PC-3 (cell line): ENCODE data around the gene MEG3. TPM values are rescaled to one million over a fixed set of nuclear protein-coding genes. Genes with fewer than 3 reads are reported as not detected.

Experiments used
- ATAC-seq: fragments of 200-7000 bp; cut with Tn5 transposase; 2 replicates; pipeline ENCODE4 v1.9.1; 2020; ENCODE audit warnings: mild to moderate bottlenecking, moderate library complexity
- BruUV-seq: library from RNA; stranded (reverse); fragments of 400-500 nt; replicated peaks from 2 replicates; lab custom pipeline; 2021; lab: Mats Ljungman, UMichigan
- CTCF ChIA-PET: fragments of 300-600 bp; sonication (Branson Sonifier 250); formaldehyde crosslinking; loops from one replicate; lab custom pipeline; 2022; ENCODE audit warnings: antibody characterized with exemption; lab: Charles Lee
- POLR2A ChIA-PET: fragments of 300-600 bp; sonication (Branson Sonifier 250); formaldehyde crosslinking; loops from one replicate; lab custom pipeline; 2022; ENCODE audit warnings: antibody characterized with exemption; ENCODE audit not compliant: unreplicated experiment; lab: Charles Lee
- DNase-seq: peaks from one replicate; pipeline ENCODE4 v3.0.0-alpha.2; 2015
- H2AFZ ChIP-seq: fragments of 300-600 bp; sonication (generic); 2 replicates; pipeline ENCODE4 v1.6.0; 2016; ENCODE audit warnings: antibody characterized with exemption, low read length
- H3F3A ChIP-seq: fragments of 300-600 bp; sonication (generic); one replicate; pipeline ENCODE4 v1.6.0; 2017; ENCODE audit warnings: antibody characterized with exemption, low read length, control low read depth, mild to moderate bottlenecking; ENCODE audit not compliant: unreplicated experiment
- H3K27ac ChIP-seq: fragments of 300-600 bp; sonication (generic); 2 replicates; pipeline ENCODE4 v1.5.1; 2016; ENCODE audit warnings: mild to moderate bottlenecking, low read length
- H3K27me3 ChIP-seq: fragments of 300-600 bp; sonication (generic); 2 replicates; pipeline ENCODE4 v1.6.1; 2016; ENCODE audit warnings: low read length, mixed read lengths
- H3K36me3 ChIP-seq: fragments of 300-600 bp; sonication (generic); 2 replicates; pipeline ENCODE4 v1.6.1; 2016; ENCODE audit warnings: low read depth, mixed run types, low read length, mixed read lengths
- H3K4me1 ChIP-seq: fragments of 300-600 bp; sonication (generic); 2 replicates; pipeline ENCODE4 v1.5.1; 2016; ENCODE audit warnings: low read length; ENCODE audit not compliant: insufficient read depth
- H3K4me2 ChIP-seq: fragments of 300-600 bp; sonication (generic); 2 replicates; pipeline ENCODE4 v1.6.0; 2016; ENCODE audit warnings: low read length
- H3K4me3 ChIP-seq: fragments of 300-600 bp; sonication (generic); 2 replicates; pipeline ENCODE4 v1.5.1; 2016; ENCODE audit warnings: mild to moderate bottlenecking, low read length, mixed read lengths
- H3K79me2 ChIP-seq: fragments of 300-600 bp; sonication (generic); 2 replicates; pipeline ENCODE4 v1.6.1; 2017; ENCODE audit warnings: low read length, mixed read lengths
- H3K9ac ChIP-seq: fragments of 300-600 bp; sonication (generic); 2 replicates; pipeline ENCODE4 v1.6.0; 2016; ENCODE audit warnings: mild to moderate bottlenecking, low read length
- H3K9me2 ChIP-seq: fragments of 300-600 bp; sonication (generic); replicated peaks from 2 replicates; pipeline ENCODE4 v1.6.1; 2016; ENCODE audit warnings: mixed run types, low read length, mixed read lengths
- H3K9me3 ChIP-seq: fragments of 300-600 bp; sonication (generic); 2 replicates; pipeline ENCODE4 v1.6.1; 2016; ENCODE audit warnings: low read length, mixed read lengths
- H4K20me1 ChIP-seq: fragments of 300-600 bp; sonication (generic); 2 replicates; pipeline ENCODE4 v1.6.1; 2016; ENCODE audit warnings: low read length, mixed read lengths
- CTCF ChIP-seq: fragments of 300-600 bp; sonication (generic); conservative IDR thresholded peaks from 2 replicates; pipeline ENCODE4 v1.5.1; 2017; ENCODE audit warnings: antibody characterized with exemption, low read depth, mild to moderate bottlenecking, low read length
- EZH2 ChIP-seq: fragments of 300-600 bp; sonication (generic); IDR thresholded peaks from one replicate; pipeline ENCODE4 v1.6.1; 2017; ENCODE audit warnings: antibody characterized with exemption, mild to moderate bottlenecking, low read length; ENCODE audit not compliant: unreplicated experiment
- EZH2phosphoT487 ChIP-seq: fragments of 300-600 bp; sonication (generic); IDR thresholded peaks from 2 replicates; pipeline ENCODE4 v1.6.1; 2018; ENCODE audit warnings: mild to moderate bottlenecking, antibody characterized with exemption, low read length, borderline replicate concordance
- intact Hi-C: fragments of 100-400 bp; cut with micrococcal nuclease; formaldehyde crosslinking; loops from 2 replicates; pipeline ENCODE4 v1.9.0; 2023
- total RNA-seq: library from RNA; depleted of rRNA; stranded (reverse); fragments of >200 nt; gene quantifications from 2 replicates; pipeline ENCODE4 v1.2.3, GENCODE V29; 2014

The MEG3 gene
- total RNA-seq, 1 experiment from 2014 or later = not detected

DNA sequence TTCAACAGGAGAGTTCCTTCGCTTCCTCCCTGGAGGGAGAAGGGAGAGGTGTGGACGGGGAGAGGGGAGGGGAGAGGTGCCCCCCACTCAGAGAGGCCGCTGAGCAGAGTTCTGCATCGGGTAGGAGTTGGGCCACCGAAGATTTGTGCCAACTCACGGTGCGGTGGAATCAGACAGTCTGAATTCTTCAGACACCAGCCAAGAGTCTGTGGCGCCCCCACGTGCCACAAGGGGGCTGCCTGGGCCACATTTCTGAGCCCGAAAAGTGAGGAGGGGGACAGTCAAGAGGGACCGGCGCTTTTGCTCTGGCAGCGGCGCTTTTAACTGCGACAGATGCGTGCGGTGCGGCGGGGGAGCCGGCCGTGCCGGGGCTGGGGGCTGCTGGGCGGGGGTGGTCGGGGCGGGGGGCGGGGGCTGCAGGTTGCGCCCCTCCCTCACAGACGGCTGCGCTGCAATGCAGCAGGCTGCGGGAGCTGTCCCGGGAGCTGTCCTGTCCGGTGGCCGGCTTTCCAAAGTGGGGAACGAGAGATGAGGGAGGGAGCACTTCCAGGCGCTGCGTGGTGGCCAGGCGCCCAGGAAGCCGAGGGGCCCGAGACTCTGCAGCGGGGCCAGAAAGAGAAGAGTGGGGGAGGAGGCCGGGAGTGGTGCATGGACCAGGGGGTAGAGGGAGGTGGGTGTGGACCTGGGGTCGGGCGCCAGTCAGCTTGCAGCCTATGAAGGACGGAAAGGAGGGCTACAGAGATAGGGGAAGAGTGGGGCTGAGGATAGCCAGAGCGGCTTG is 78.6 kb downstream of the MEG3 start:
- H3K36me3 ChIP-seq = no peaks in the 10 kb centered on the region
- ChIA-PET CTCF (interaction anchor here (0.6 kb wide), 1 partner anchor 197 kb away, joined by 3 read pairs; no protein-coding TSS in a partner anchor), POLR2A (no interaction called here)
- ATAC-seq (peak; percentile 22; the same call in 1 of the 2 replicates), DNase-seq (peak; percentile 15)
- no peaks in the 10 kb centered on the region for H3F3A ChIP-seq
- H3K9me2 ChIP-seq = no peaks in the 10 kb centered on the region
- H4K20me1 ChIP-seq = no peaks in the 10 kb centered on the region
- no peak overlapping the region for H3K9ac ChIP-seq
- intact Hi-C loops = loop anchor here (5.0 to 10.0 kb wide), 2 partner anchors 153 to 760 kb away; no protein-coding TSS in a partner anchor
- H3K4me2 ChIP-seq = no peak overlapping the region
- no TSS peak for BruUV-seq
- no peaks in the 10 kb centered on the region for H3K79me2 ChIP-seq
- no peaks in the 10 kb centered on the region for H3K27me3 ChIP-seq
- H3K4me1 ChIP-seq = peaks cover 8% of the 10 kb centered on the region
- H3K9me3 ChIP-seq = no peaks in the 10 kb centered on the region
- H3K27ac ChIP-seq = no peak overlapping the region
- H2AFZ ChIP-seq = no peak overlapping the region; the same call in 1 of the 2 replicates
- TF ChIP-seq EZH2phosphoT487 (no peak), EZH2 (no peak), CTCF (peak; percentile 46)
- no peak overlapping the region for H3K4me3 ChIP-seq

GRCh38 chr14:100905166-100905565 is 79.2 kb downstream of the MEG3 start:
- no peak for DNase-seq
- BruUV-seq = no TSS peak

More at GRCh38 chr14:100905166-100905565, 79.2 kb downstream of the MEG3 start:
- no peak overlapping the region for H3K9ac ChIP-seq
- no peak for ATAC-seq
- H3K36me3 ChIP-seq = no peaks in the 10 kb centered on the region
- peaks cover 5% of the 10 kb centered on the region for H3K4me1 ChIP-seq
- no peaks in the 10 kb centered on the region for H3K79me2 ChIP-seq
- intact Hi-C loops = loop anchor here (10.0 kb wide), 1 partner anchor 760 kb away; no protein-coding TSS in a partner anchor
- POLR2A ChIA-PET = interaction anchor here (0.6 kb wide), 1 partner anchor 152 kb away, joined by 8 read pairs; no protein-coding TSS in a partner anchor
- no peak overlapping the region for H2AFZ ChIP-seq
- H4K20me1 ChIP-seq = no peaks in the 10 kb centered on the region
- no peaks in the 10 kb centered on the region for H3K27me3 ChIP-seq
- no peak overlapping the region for H3K27ac ChIP-seq
- H3K4me3 ChIP-seq = no peak overlapping the region
- no peak overlapping the region for H3K4me2 ChIP-seq
- CTCF ChIA-PET = interaction anchor here (0.6 kb wide), 1 partner anchor 198 kb away, joined by 3 read pairs; no protein-coding TSS in a partner anchor
- TF ChIP-seq EZH2phosphoT487 = no peak
- TF ChIP-seq CTCF = no peak
- no peak for TF ChIP-seq EZH2
- H3K9me2 ChIP-seq = no peaks in the 10 kb centered on the region
- no peaks in the 10 kb centered on the region for H3K9me3 ChIP-seq
- no peaks in the 10 kb centered on the region for H3F3A ChIP-seq
